Activated CD4-positive, alpha-beta T cell treated with anti-CD3 and anti-CD28 coated beads for 48 hours (primary cell): Measurements from ENCODE around the gene CCDC196.
"Not testable (repeated sequence)": the region's sequence is repeated elsewhere in the genome, so short reads cannot be mapped to it uniquely, and the experiment has no call there.

Experiments used
- DNase-seq: peaks from one replicate; pipeline ENCODE4 v3.0.0-alpha.2; 2020

CCDC196 gene

GRCh38 chr14:66496188-66496807 lies 10.1 kb downstream of the CCDC196 start:
- no peak for DNase-seq

DNA sequence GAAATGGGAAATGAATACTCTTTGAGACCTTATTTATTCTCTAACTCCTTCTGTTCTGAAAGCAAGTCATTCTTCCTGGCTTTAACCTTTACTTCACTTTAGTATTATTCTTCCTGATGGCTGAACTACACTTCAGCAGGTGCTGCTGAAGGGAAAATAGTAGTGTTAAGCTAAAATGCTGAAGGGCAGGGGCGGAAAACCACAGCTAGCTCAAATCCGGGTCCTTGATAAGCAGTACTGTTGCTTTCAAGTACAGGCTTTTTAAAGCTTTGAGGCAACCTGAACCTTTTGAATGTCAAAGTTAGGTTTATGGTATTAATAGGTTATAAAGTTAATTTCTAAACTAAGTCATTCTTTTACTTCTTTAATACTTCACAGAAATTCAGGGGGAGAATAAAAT lies 10.7 kb downstream of the CCDC196 start:
- DNase-seq = no peak

GRCh38 chr14:66498311-66498710 lies 12.1 kb downstream of the CCDC196 start:
- no peak for DNase-seq

- DNase-seq = no peak
Measured at GRCh38 chr14:66501592-66501991, 15.4 kb downstream of the CCDC196 start.

DNA sequence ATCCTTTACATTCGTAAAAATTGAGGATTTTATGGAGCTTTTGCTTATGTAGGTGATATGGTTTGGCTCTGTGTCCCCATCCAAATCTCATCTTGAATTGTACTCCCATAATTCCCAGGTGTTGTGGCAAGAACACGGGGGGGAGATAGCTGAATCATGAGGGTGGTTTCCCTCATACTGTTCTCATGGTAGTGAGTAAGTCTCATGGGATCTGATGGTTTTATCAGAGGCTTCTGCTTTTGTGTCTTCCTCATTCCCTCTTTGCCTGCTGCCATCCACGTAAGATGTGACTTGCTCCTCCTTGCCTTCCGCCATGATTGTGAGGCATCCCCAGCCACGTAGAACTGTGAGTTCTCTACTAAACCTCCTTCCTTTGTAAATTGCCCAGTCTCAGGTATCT lies 16.7 kb downstream of the CCDC196 start:
- DNase-seq = not testable (repeated sequence)

DNA sequence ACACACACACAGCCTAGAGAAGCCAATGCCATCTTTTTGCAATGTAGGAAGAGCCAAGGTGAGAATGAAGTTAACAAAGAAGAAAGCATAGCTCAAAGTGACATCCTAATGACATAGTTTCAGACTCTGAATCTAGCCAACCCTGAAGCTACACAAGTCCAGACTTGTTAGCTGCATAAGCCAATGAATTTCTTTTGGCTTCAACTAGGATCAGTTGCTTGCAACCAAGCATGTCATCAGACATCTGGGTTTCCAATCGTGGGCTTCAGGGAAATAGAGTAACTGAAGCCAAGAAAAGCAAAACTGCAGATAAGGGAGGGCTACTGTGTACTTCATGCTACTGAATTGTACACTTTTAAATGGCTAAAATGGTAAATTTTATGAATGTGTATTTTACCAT lies 17.4 kb downstream of the CCDC196 start:
- DNase-seq = no peak

GRCh38 chr14:66507181-66507721 lies 21.1 kb downstream of the CCDC196 start:
- peak; percentile 54 for DNase-seq

GRCh38 chr14:66507722-66508546 lies 21.8 kb downstream of the CCDC196 start, which contains the start of gene GPHN:
GPHN (plus strand) TSS chr14:66508147.
- DNase-seq = peak; percentile 94

GRCh38 chr14:66508547-66508845 lies 22.3 kb downstream of the CCDC196 start:
- DNase-seq = no peak

DNA sequence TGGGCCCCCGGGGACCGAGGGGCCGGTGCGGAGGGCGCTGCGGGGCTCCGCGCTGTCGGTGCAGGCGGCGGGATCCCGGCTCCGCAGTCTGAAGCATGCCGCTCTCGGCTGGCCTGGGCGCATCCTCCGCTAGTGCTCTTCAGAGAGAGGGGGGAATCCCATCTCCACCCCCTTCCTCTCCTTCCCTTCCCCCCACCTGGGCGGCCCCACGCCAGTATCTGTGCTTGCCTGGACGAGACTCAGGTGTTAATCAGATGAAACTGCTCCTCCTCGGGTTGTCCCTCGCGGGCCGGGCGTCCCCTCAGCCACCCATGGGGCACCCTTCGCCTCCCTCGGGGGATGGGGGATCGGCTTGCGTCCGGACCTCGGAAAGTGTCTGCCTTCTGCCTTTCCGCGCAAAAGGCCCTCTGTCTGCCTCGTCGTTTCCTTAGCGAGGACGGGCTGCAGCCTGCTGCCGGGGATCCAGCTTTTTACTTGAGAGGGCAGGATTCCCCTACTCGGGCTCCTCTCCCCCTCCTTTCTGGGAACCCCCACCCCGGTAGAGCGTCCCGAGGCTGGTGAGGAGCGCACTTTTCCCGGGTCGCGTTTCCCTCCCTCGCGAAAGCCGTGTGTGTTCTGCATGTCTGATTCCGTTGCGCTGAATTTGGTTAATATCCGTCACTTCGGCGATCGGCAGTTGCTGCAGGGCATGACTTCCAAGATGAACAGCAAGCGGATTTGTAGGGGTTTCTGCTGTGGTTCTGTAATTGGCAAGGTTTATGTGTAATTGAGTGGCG lies 22.9 kb downstream of the CCDC196 start:
- DNase-seq = peak; percentile 58

- DNase-seq = no peak
Measured at GRCh38 chr14:66509874-66510273, 23.7 kb downstream of the CCDC196 start.

GRCh38 chr14:66511849-66512248 lies 25.7 kb downstream of the CCDC196 start:
- no peak for DNase-seq

GRCh38 chr14:66514213-66514612 lies 28.0 kb downstream of the CCDC196 start:
- DNase-seq = no peak

DNA sequence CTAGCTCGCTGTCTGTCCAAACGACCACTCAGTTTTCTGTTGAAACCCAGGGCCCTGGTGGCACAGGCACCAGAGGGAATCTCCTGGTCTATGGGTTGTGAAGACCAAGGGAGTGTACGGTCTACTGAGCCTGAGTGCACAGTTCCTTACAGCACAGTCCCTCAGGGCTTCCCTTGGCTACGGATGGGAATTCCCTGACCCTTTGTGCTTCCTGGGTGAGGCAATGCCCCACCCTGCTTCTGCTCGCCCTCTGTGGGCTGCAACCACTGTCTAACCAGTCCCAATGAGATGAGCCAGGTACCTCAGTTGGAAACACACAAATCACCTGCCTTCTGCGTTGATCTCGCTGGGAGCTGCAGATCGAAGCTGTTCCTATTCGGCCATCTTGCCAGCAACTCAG lies 44.4 kb downstream of the CCDC196 start:
- DNase-seq = no peak

GRCh38 chr14:66539034-66539433 lies 52.9 kb downstream of the CCDC196 start:
- no peak for DNase-seq

GRCh38 chr14:66540038-66540437 lies 53.9 kb downstream of the CCDC196 start:
- DNase-seq = no peak

DNA sequence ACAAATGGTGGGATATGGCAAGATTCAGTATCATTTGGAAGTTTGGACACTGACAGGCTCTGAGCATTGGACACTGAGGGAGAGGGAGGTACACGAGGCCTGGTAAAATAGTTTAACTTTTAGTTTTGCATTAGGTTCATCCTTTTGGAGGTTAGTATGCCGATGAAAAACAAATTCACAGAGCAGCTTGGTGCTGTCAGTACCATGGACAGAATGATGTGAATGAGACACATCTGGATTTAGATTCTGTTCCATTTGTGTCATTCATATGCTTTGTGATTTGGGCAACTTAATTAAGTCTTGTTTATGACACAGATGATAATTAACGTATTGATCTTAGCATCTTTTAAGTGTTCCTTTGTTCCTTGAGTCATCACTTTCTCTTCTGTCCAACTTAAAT lies 55.5 kb downstream of the CCDC196 start:
- DNase-seq = no peak

DNA sequence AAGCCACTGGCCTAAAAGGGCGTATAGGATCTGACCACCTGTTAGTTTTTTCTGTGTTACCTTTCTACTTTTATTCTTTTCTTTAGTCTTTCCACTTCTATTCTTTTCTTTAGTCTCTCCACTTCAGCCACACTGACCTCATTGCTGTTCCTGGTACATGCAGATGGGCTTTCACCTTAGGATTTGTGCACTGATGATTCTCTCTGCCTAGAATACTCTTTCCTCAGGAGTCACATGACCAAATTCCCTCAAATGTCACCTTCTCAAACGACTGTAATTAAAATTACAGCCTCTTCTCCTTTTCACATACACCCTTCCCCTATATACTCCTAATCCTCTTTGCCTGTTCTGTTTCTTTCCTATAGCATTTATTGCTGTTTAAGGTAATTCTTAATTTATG lies 57.8 kb downstream of the CCDC196 start:
- no peak for DNase-seq

DNA sequence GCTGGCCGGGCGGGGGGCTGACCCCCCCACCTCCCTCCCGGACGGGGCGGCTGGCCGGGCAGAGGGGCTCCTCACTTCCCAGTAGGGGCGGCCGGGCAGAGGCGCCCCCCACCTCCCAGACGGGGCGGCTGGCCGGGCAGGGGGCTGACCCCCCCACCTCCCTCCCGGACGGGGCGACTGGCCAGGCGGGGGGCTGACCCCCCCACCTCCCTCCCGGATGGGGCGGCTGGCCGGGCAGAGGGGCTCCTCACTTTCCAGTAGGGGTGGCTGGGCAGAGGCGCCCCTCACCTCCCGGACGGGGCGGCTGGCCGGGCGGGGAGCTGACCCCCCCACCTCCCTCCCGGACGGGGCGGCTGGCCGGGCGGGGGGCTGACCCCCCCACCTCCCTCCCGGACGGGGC lies 59.0 kb downstream of the CCDC196 start:
- DNase-seq = not testable (repeated sequence)

- not testable (repeated sequence) for DNase-seq
Measured at GRCh38 chr14:66545751-66546150, 59.6 kb downstream of the CCDC196 start.
